Brain microvascular endothelial cell (primary cell): ENCODE data around the gene GABRD.

Experiments
- DNase-seq: peaks from one replicate; pipeline ENCODE4 v3.0.0-alpha.2; 2020
- H3K27ac ChIP-seq: fragments of 250-450 bp; sonication (Bioruptor Pico); 2 replicates; pipeline ENCODE4 v1.5.1; 2020; ENCODE audit warnings: mild to moderate bottlenecking, moderate library complexity
- H3K27me3 ChIP-seq: fragments of 250-450 bp; sonication (Bioruptor Pico); replicated peaks from 2 replicates; pipeline ENCODE4 v1.5.1; 2020; ENCODE audit warnings: mild to moderate bottlenecking
- H3K36me3 ChIP-seq: fragments of 250-450 bp; sonication (Bioruptor Pico); replicated peaks from 2 replicates; pipeline ENCODE4 v1.5.1; 2020; ENCODE audit warnings: mild to moderate bottlenecking
- H3K4me3 ChIP-seq: 2 replicates; pipeline ENCODE4 v1.5.1; 2011; ENCODE audit warnings: low read depth, mild to moderate bottlenecking, control low read depth, low read length, moderate library complexity
- CTCF ChIP-seq: IDR thresholded peaks from 2 replicates; pipeline ENCODE4 v1.5.1; 2011; ENCODE audit warnings: low read depth, mild to moderate bottlenecking, moderate library complexity, low read length, control low read depth, inconsistent platforms; ENCODE audit errors: missing control alignments
- in situ Hi-C: cut with HindIII; loops from 2 replicates; pipeline ENCODE4 v1.10.0; 2017; ENCODE audit warnings: low sequenced_read_pairs, low pct_ligation_motif_present

The GABRD gene

GRCh38 chr1:2060535-2060934, 41.4 kb downstream of the GABRD start:
- in situ Hi-C loops: no loop called here
- TF ChIP-seq CTCF: no peak
- DNase-seq: no peak
- no peaks in the 10 kb centered on the region for H3K27me3 ChIP-seq
- H3K27ac ChIP-seq: no peak overlapping the region
- no peaks in the 10 kb centered on the region for H3K36me3 ChIP-seq
- H3K4me3 ChIP-seq: no peak overlapping the region

- in situ Hi-C loops: no loop called here
- Histone ChIP-seq H3K27me3 (no peaks in the 10 kb centered on the region), H3K27ac (no peak overlapping the region), H3K36me3 (no peaks in the 10 kb centered on the region), H3K4me3 (no peak overlapping the region)
- no peak for TF ChIP-seq CTCF
- DNase-seq: no peak
These were observed 42.1 kb downstream of the GABRD start for GRCh38 chr1:2061065-2061778.

- DNase-seq: no peak
- Histone ChIP-seq H3K27me3 (no peaks in the 10 kb centered on the region), H3K4me3 (no peak overlapping the region), H3K36me3 (no peaks in the 10 kb centered on the region), H3K27ac (no peak overlapping the region)
- in situ Hi-C loops: no loop called here
- TF ChIP-seq CTCF: no peak
These were observed 46.6 kb downstream of the GABRD start for GRCh38 chr1:2065699-2066098.

DNA sequence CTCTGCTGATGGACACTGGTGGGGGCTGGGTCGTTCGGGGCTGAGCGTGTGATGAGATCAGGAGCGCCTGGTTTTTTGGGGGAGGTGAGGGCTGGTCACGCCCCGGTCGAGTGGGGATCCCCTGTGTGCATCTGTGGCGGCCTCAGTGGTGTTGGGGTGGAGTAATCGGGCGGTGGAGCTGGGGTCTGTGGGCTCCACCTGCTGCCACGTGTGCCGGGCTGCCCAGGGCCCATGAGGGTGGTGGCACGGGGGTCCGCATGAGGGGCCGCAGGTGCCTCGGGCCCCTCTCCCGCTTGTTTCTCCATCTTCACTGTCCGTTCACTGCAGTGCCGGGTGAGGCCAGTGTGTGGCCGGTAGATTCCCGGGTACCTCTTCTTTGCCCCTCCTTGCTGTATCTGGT, 48.2 kb downstream of the GABRD start:
- peaks cover 6% of the 10 kb centered on the region for H3K27me3 ChIP-seq
- H3K27ac ChIP-seq: no peak overlapping the region
- no peak for TF ChIP-seq CTCF
- H3K4me3 ChIP-seq: no peak overlapping the region
- DNase-seq: no peak
- in situ Hi-C loops: no loop called here
- no peaks in the 10 kb centered on the region for H3K36me3 ChIP-seq

- peaks cover 7% of the 10 kb centered on the region for H3K27me3 ChIP-seq
- no peak for TF ChIP-seq CTCF
- H3K36me3 ChIP-seq: no peaks in the 10 kb centered on the region
- no peak overlapping the region for H3K27ac ChIP-seq
- in situ Hi-C loops: no loop called here
- H3K4me3 ChIP-seq: no peak overlapping the region
- no peak for DNase-seq
These were observed 48.8 kb downstream of the GABRD start for GRCh38 chr1:2067981-2068380.

DNA sequence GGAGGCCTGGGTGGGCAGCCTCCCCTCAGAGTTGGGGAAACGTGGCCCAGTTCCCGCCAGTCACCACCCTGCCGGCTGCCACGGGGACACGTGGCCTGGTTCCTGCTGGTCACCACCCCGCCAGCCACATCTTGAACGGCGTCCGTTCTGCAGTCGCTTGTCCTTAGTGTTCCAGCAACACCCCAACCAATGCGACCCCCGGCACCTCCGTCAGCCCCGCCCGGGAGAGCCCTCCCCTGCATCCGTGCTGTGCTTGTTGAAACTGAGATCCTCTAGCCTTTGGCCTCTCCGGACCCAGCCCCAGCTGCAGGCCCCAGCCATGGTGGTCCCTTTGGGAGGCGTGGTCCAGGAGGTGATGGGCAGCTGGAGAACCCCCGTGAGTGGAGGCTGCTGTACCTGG, 49.8 kb downstream of the GABRD start:
- TF ChIP-seq CTCF: no peak
- Histone ChIP-seq H3K36me3 (no peaks in the 10 kb centered on the region), H3K27me3 (peaks cover 10% of the 10 kb centered on the region), H3K4me3 (no peak overlapping the region), H3K27ac (no peak overlapping the region)
- no peak for DNase-seq
- in situ Hi-C loops: no loop called here
